ENCODE measurements around the gene CDAN1. TPM values are rescaled to one million over a fixed set of nuclear protein-coding genes. Genes with fewer than 3 reads are reported as not detected.
"Not testable (repeated sequence)": the region's sequence is repeated elsewhere in the genome, so short reads cannot be mapped to it uniquely, and the experiment has no call there.

The CDAN1 gene
- total RNA-seq, result 10 to 100 TPM; 20.4 to 23.7 TPM

GRCh38 chr15:42736793-42737528 lies at the start of gene CDAN1:
Gene CDAN1 (minus strand): TSS chr15:42737128. CDS start chr15:42737102, 26 bp downstream.
- H3K9me3 Mint-ChIP-seq, result no peaks in the 10 kb centered on the region
- peak within 1 kb of the TSS; percentile 80 for H3K27ac Mint-ChIP-seq
- H3K27me3 Mint-ChIP-seq, result no peaks in the 10 kb centered on the region
- no peaks in the 10 kb centered on the region for H3K4me1 Mint-ChIP-seq
- H3K36me3 Mint-ChIP-seq (ENCODE audit: low read depth), result peaks cover 33% of the 10 kb centered on the region
- H3K4me3 Mint-ChIP-seq, result peak within 1 kb of the TSS; percentile 76
- ATAC-seq (replicated peaks), result peak; percentile 98

- ATAC-seq (replicated peaks), result no peak
- Mint-ChIP-seq H3K36me3 (ENCODE audit: low read depth) (peaks cover 15% of the 10 kb centered on the region), H3K27me3 (no peaks in the 10 kb centered on the region), H3K27ac (no peak overlapping the region), H3K9me3 (no peaks in the 10 kb centered on the region), H3K4me1 (no peaks in the 10 kb centered on the region), H3K4me3 (no peak overlapping the region)
Measured at GRCh38 chr15:42785569-42785968, 48.6 kb upstream of the CDAN1 start.

DNA sequence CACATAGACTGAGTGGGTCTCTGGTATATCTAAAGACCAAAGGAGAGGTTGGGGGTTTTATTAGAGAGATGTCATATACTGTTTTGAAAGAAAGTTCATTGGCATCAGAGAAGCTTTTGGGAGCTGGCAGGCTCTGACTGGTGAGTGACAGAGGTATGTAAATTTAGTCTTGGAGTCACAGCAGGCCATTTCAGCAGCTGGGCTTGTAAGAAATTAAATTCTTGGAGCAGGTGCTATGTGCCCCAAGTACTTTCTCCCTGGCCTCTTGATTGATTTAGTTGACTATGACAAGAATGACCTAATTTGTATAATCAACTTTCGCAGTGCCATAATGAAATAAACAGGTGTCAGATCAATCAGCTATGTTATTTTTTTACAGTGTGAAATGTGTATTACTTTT lies 47.8 kb upstream of the CDAN1 start:
- Mint-ChIP-seq H3K9me3 (no peaks in the 10 kb centered on the region), H3K27me3 (no peaks in the 10 kb centered on the region), H3K36me3 (ENCODE audit: low read depth) (peaks cover 15% of the 10 kb centered on the region), H3K4me1 (no peaks in the 10 kb centered on the region), H3K27ac (no peak overlapping the region), H3K4me3 (no peak overlapping the region)
- ATAC-seq (replicated peaks), result no peak

GRCh38 chr15:42782716-42783115 lies 45.8 kb upstream of the CDAN1 start:
- H3K9me3 Mint-ChIP-seq, result no peaks in the 10 kb centered on the region
- H3K27me3 Mint-ChIP-seq, result no peaks in the 10 kb centered on the region
- H3K4me1 Mint-ChIP-seq, result no peaks in the 10 kb centered on the region
- H3K27ac Mint-ChIP-seq, result no peak overlapping the region
- H3K36me3 Mint-ChIP-seq (ENCODE audit: low read depth), result peaks cover 15% of the 10 kb centered on the region
- no peak for ATAC-seq (replicated peaks)
- H3K4me3 Mint-ChIP-seq, result no peak overlapping the region

GRCh38 chr15:42775416-42775815 lies 38.5 kb upstream of the CDAN1 start:
- Mint-ChIP-seq H3K4me1 (no peaks in the 10 kb centered on the region), H3K27ac (no peak overlapping the region), H3K4me3 (no peak overlapping the region), H3K27me3 (no peaks in the 10 kb centered on the region), H3K9me3 (no peaks in the 10 kb centered on the region), H3K36me3 (ENCODE audit: low read depth) (peaks cover 27% of the 10 kb centered on the region)
- ATAC-seq (replicated peaks), result no peak

- H3K27me3 Mint-ChIP-seq, result no peaks in the 10 kb centered on the region
- H3K4me3 Mint-ChIP-seq, result no peak overlapping the region
- peaks cover 38% of the 10 kb centered on the region for H3K36me3 Mint-ChIP-seq (ENCODE audit: low read depth)
- no peak for ATAC-seq (replicated peaks)
- H3K9me3 Mint-ChIP-seq, result no peaks in the 10 kb centered on the region
- H3K4me1 Mint-ChIP-seq, result no peaks in the 10 kb centered on the region
- H3K27ac Mint-ChIP-seq, result no peak overlapping the region
Measured at GRCh38 chr15:42772901-42773300, 36.0 kb upstream of the CDAN1 start.

DNA sequence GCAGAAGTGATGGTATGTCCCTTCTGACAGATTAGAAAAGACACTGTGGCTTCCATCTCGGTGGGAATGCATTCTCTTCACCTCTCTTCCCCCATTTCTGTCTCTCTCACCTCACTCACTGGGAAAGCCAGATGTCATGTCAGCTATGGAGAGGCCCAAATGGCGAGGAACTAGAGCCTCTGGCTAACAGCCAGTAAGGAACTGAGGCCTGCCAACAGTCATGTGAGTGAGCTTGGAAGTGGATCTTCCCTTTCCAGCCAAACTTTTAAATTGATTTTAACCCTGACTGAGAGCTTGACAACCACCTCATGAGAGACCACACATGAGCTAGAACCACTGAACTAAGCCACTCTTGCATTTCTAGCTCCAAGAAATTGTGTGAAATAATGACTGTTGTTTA lies 35.2 kb upstream of the CDAN1 start:
- Mint-ChIP-seq H3K9me3 (no peaks in the 10 kb centered on the region), H3K27me3 (no peaks in the 10 kb centered on the region), H3K27ac (no peak overlapping the region), H3K4me1 (no peaks in the 10 kb centered on the region), H3K36me3 (ENCODE audit: low read depth) (peaks cover 38% of the 10 kb centered on the region), H3K4me3 (no peak overlapping the region)
- no peak for ATAC-seq (replicated peaks)

GRCh38 chr15:42766109-42766508 lies 29.2 kb upstream of the CDAN1 start:
- Mint-ChIP-seq H3K36me3 (ENCODE audit: low read depth) (peaks cover 43% of the 10 kb centered on the region), H3K9me3 (peaks cover 23% of the 10 kb centered on the region)
- not testable (repeated sequence) for H3K27me3 Mint-ChIP-seq; ATAC-seq (replicated peaks); H3K27ac Mint-ChIP-seq; H3K4me3 Mint-ChIP-seq; H3K4me1 Mint-ChIP-seq

- H3K27me3 Mint-ChIP-seq, result not testable (repeated sequence)
- Mint-ChIP-seq H3K9me3 (peaks cover 29% of the 10 kb centered on the region), H3K36me3 (ENCODE audit: low read depth) (peaks cover 45% of the 10 kb centered on the region)
Measured at GRCh38 chr15:42764154-42764731, 27.3 kb upstream of the CDAN1 start.

DNA sequence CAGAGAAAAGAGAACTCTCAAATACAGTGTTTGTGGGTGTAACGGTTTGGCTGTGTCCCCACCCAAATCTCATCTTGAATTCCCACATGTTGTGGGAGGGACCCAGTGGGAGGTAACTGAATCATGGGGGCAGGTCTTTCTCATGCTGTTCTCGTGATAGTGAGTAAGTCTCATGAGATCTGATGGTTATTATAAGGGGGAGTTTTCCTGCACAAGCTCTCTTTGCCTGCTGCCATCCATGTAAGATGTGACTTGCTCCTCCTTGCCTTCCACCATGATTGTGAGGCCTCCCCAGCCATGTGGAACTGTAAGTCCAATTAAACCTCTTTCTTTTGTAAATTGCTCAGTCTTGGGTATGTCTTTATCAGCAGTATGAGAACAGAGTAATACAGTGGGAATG lies 24.9 kb upstream of the CDAN1 start:
- H3K4me3 Mint-ChIP-seq; ATAC-seq (replicated peaks); H3K4me1 Mint-ChIP-seq; H3K27me3 Mint-ChIP-seq; H3K27ac Mint-ChIP-seq: not testable (repeated sequence)
- peaks cover 41% of the 10 kb centered on the region for H3K36me3 Mint-ChIP-seq (ENCODE audit: low read depth)
- peaks cover 29% of the 10 kb centered on the region for H3K9me3 Mint-ChIP-seq

More at GRCh38 chr15:42764154-42764731, 27.3 kb upstream of the CDAN1 start:
- H3K4me3 Mint-ChIP-seq; ATAC-seq (replicated peaks); H3K4me1 Mint-ChIP-seq; H3K27ac Mint-ChIP-seq: not testable (repeated sequence)

GRCh38 chr15:42760759-42761158 lies 23.8 kb upstream of the CDAN1 start:
- H3K27ac Mint-ChIP-seq, result no peak overlapping the region
- no peaks in the 10 kb centered on the region for H3K27me3 Mint-ChIP-seq
- H3K4me1 Mint-ChIP-seq, result peaks cover 8% of the 10 kb centered on the region
- no peak overlapping the region for H3K4me3 Mint-ChIP-seq
- ATAC-seq (replicated peaks), result no peak
- H3K36me3 Mint-ChIP-seq (ENCODE audit: low read depth), result peaks cover 38% of the 10 kb centered on the region
- H3K9me3 Mint-ChIP-seq, result peaks cover 26% of the 10 kb centered on the region

GRCh38 chr15:42759093-42759492 lies 22.2 kb upstream of the CDAN1 start:
- H3K4me3 Mint-ChIP-seq, result no peak overlapping the region
- H3K27me3 Mint-ChIP-seq, result no peaks in the 10 kb centered on the region
- H3K4me1 Mint-ChIP-seq, result peaks cover 8% of the 10 kb centered on the region
- ATAC-seq (replicated peaks), result no peak
- H3K36me3 Mint-ChIP-seq (ENCODE audit: low read depth), result peaks cover 29% of the 10 kb centered on the region
- H3K27ac Mint-ChIP-seq, result no peak overlapping the region
- H3K9me3 Mint-ChIP-seq, result peaks cover 21% of the 10 kb centered on the region

GRCh38 chr15:42750306-42750705 lies 13.4 kb upstream of the CDAN1 start:
- no peak for ATAC-seq (replicated peaks)
- Mint-ChIP-seq H3K4me3 (no peak overlapping the region), H3K27ac (no peak overlapping the region), H3K36me3 (ENCODE audit: low read depth) (peaks cover 54% of the 10 kb centered on the region), H3K4me1 (no peaks in the 10 kb centered on the region), H3K9me3 (peaks cover 6% of the 10 kb centered on the region), H3K27me3 (no peaks in the 10 kb centered on the region)

DNA sequence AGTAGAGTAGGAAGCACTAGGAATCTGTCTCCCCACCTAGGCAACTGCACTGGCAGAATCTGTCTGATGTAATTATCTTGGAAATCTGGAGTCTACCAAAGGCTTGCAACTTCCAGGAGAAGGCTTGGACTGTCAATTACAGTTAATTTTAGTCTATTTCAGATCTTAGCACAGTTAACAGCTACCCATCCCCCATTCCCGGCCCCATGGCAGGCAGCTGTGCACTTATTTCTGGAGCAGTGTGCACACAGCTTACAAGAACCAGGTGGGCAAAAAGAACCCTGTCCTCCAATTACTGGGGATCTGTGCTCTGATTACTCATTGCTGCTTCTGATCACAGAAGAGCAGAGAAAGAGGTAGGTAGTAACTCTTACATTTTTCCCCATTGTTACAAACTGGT lies 12.3 kb upstream of the CDAN1 start:
- H3K27me3 Mint-ChIP-seq, result no peaks in the 10 kb centered on the region
- peaks cover 6% of the 10 kb centered on the region for H3K9me3 Mint-ChIP-seq
- H3K4me1 Mint-ChIP-seq, result no peaks in the 10 kb centered on the region
- peaks cover 56% of the 10 kb centered on the region for H3K36me3 Mint-ChIP-seq (ENCODE audit: low read depth)
- no peak overlapping the region for H3K4me3 Mint-ChIP-seq
- no peak for ATAC-seq (replicated peaks)
- no peak overlapping the region for H3K27ac Mint-ChIP-seq

DNA sequence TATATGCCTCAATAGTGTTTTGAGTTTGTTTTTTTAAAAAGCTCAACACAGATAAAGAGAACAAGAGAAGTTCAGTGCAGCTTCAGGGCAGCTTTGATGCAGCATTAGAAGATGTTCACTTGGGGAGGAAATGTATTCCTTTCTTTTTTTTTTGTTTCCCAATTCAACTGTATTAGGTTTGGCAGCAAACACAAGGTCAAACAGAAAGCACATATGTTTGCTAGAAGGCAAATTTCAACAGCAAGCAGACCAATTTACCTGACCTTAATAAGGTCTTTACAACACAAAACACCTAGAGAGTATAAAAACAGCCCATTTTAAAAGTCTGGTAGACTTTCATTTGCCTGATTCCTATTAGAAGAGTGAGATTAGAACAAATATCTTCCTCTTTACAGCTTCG lies 7.3 kb upstream of the CDAN1 start:
- Mint-ChIP-seq H3K27me3 (no peaks in the 10 kb centered on the region), H3K4me3 (no peak overlapping the region), H3K9me3 (no peaks in the 10 kb centered on the region), H3K27ac (no peak overlapping the region), H3K4me1 (no peaks in the 10 kb centered on the region), H3K36me3 (ENCODE audit: low read depth) (peaks cover 9% of the 10 kb centered on the region)
- no peak for ATAC-seq (replicated peaks)

Data from activated T-helper 17 cell treated with anti-CD3 and anti-CD28 coated beads, Interleukin-2, amount 50 U/mL, for 72 hours (primary cell).